Nasal cavity respiratory epithelium epithelial cell of viscerocranial mucosa (primary cell): Measurements from ENCODE around the gene MBTPS1. TPM values are rescaled to one million over a fixed set of nuclear protein-coding genes. Genes with fewer than 3 reads are reported as not detected.

ENCODE experiments used
- total RNA-seq: library from RNA; depleted of rRNA; stranded (reverse); fragments of >200 nt; gene quantifications from 2 replicates; pipeline ENCODE4 v1.2.3, GENCODE V29; 2014

The MBTPS1 gene
- total RNA-seq: 78.3 and 102 TPM in 2 replicates

GRCh38 chr16:84116720-84117493, at the start of gene MBTPS1:
TSS of gene MBTPS1 (minus strand) at chr16:84116942. CDS start at chr16:84101783, 15,159 bp downstream.

GRCh38 chr16:84144859-84145639, 28.3 kb upstream of the MBTPS1 start, which contains the start of the genes DNAAF1 and HSDL1:
TSS of gene DNAAF1 (plus strand) at chr16:84145308. CDS start at chr16:84145441, 133 bp downstream.
TSS of gene HSDL1 (minus strand) at chr16:84145177. CDS start at chr16:84131321, 13,856 bp downstream.

GRCh38 chr16:84042308-84042878, 74.3 kb downstream of the MBTPS1 start, which contains the start of gene SLC38A8:
TSS of gene SLC38A8 (minus strand) at chr16:84042795. CDS start at chr16:84042157, 638 bp downstream.

Other genes starting within 250 kb of the MBTPS1 start
- gene MLYCD, start 217.8 kb downstream of the MBTPS1 start, total RNA-seq: 1.7 and 3.5 TPM in 2 replicates
- gene OSGIN1, start 163.7 kb downstream of the MBTPS1 start, total RNA-seq: 3.1 and 5.1 TPM in 2 replicates
- not detected in 2 replicates for gene NECAB2, start 148.7 kb downstream of the MBTPS1 start, total RNA-seq
- gene SLC38A8, start 74.1 kb downstream of the MBTPS1 start, total RNA-seq: 0.34 TPM in 1 of 2 replicates, not detected in the other
- 25.7 and 35.9 TPM in 2 replicates for gene HSDL1, start 28.2 kb upstream of the MBTPS1 start, total RNA-seq
- gene DNAAF1, start 28.4 kb upstream of the MBTPS1 start, total RNA-seq: 0.07 TPM in 1 of 2 replicates, not detected in the other
- 7.5 and 14.1 TPM in 2 replicates for gene TAF1C, start 70.1 kb upstream of the MBTPS1 start, total RNA-seq
- gene ADAD2, start 74.2 kb upstream of the MBTPS1 start, total RNA-seq: not detected in 2 replicates
- not detected in 2 replicates for gene KCNG4, start 123.1 kb upstream of the MBTPS1 start, total RNA-seq
- not detected in 2 replicates for gene WFDC1, start 177.9 kb upstream of the MBTPS1 start, total RNA-seq